Mesenchymal stem cell (in vitro differentiated cells and primary cell): ENCODE measurements around the gene ERBB4.

Source experiments
- DNase-seq: peaks from one replicate; pipeline ENCODE4 v3.0.0-alpha.2; 2013
- H2AFZ ChIP-seq: one replicate; pipeline ENCODE4 v1.6.1; 2013; ENCODE audit warnings: low read depth, mild to moderate bottlenecking, control low read depth, inconsistent platforms, low read length, moderate library complexity
- H2AK5ac ChIP-seq: 2 replicates; pipeline ENCODE4 v1.6.1; 2013; ENCODE audit warnings: low read length, moderate library complexity, mild to moderate bottlenecking, inconsistent platforms; ENCODE audit not compliant: severe bottlenecking
- H2BK120ac ChIP-seq: one replicate; pipeline ENCODE4 v1.6.1; 2013; ENCODE audit warnings: low read depth, mild to moderate bottlenecking, inconsistent platforms, low read length, moderate library complexity
- H2BK12ac ChIP-seq, 2 experiments: one replicate each; pipeline ENCODE4 v1.6.1; 2013; ENCODE audit warnings: inconsistent platforms in 2 of 2, low read length in 2 of 2, mild to moderate bottlenecking in 2 of 2, moderate library complexity in 2 of 2, control low read depth in 1 of 2
- H2BK15ac ChIP-seq: one replicate; pipeline ENCODE4 v1.6.1; 2013; ENCODE audit warnings: mild to moderate bottlenecking, low read depth, inconsistent platforms; ENCODE audit not compliant: poor library complexity, severe bottlenecking
- H2BK5ac ChIP-seq: 2 replicates; pipeline ENCODE4 v1.6.1; 2013; ENCODE audit warnings: low read depth, mild to moderate bottlenecking, low read length, control low read depth, inconsistent platforms; ENCODE audit not compliant: poor library complexity, severe bottlenecking
- H3K14ac ChIP-seq, 2 experiments: one replicate each; pipeline ENCODE4 v1.6.1; 2013; ENCODE audit warnings: inconsistent platforms in 2 of 2, low read length in 2 of 2, control low read depth in 1 of 2, mild to moderate bottlenecking in 1 of 2, moderate library complexity in 1 of 2
- H3K18ac ChIP-seq, 2 experiments: one replicate each; pipeline ENCODE4 v1.6.1; 2013; ENCODE audit warnings: inconsistent platforms in 2 of 2, low read length in 2 of 2, control low read depth in 1 of 2, low read depth in 1 of 2, mild to moderate bottlenecking in 1 of 2
- H3K23ac ChIP-seq, 2 experiments: one replicate each; pipeline ENCODE4 v1.6.1; 2013; ENCODE audit warnings: inconsistent platforms in 2 of 2, low read length in 2 of 2, mild to moderate bottlenecking in 2 of 2, moderate library complexity in 2 of 2, control low read depth in 1 of 2
- H3K27ac ChIP-seq: 2 replicates; pipeline ENCODE4 v1.5.1; 2013; ENCODE audit warnings: mild to moderate bottlenecking, moderate library complexity, low read length, control low read depth, inconsistent platforms; ENCODE audit not compliant: poor library complexity, severe bottlenecking
- H3K27me3 ChIP-seq, 2 experiments: 2 replicates each; pipeline versions ENCODE4 v1.6.1 to v1.7.0; 2013; ENCODE audit warnings: low read length in 2 of 2, mild to moderate bottlenecking in 2 of 2, moderate library complexity in 2 of 2, control low read depth in 1 of 2, inconsistent platforms in 1 of 2; ENCODE audit not compliant: control insufficient read depth in 1 of 2, insufficient read depth in 1 of 2
- H3K36me3 ChIP-seq, 2 experiments: 2 replicates each; pipeline versions ENCODE4 v1.6.1 to v1.7.0; 2013; ENCODE audit warnings: low read length in 2 of 2, control low read depth in 1 of 2, inconsistent platforms in 1 of 2, low read depth in 1 of 2, mild to moderate bottlenecking in 1 of 2; ENCODE audit not compliant: insufficient read depth in 2 of 2, control insufficient read depth in 1 of 2
- H3K4ac ChIP-seq, 2 experiments: one replicate each; pipeline ENCODE4 v1.6.1; 2013; ENCODE audit warnings: inconsistent platforms in 2 of 2, low read length in 2 of 2, mild to moderate bottlenecking in 2 of 2, moderate library complexity in 2 of 2, control low read depth in 1 of 2, low read depth in 1 of 2
- H3K4me1 ChIP-seq: 2 replicates; pipeline ENCODE4 v1.6.1; 2013; ENCODE audit warnings: low read depth, low read length, control low read depth; ENCODE audit not compliant: control insufficient read depth, insufficient read depth
- H3K4me2 ChIP-seq: 2 replicates; pipeline ENCODE4 v1.6.1; 2013; ENCODE audit warnings: low read length, mild to moderate bottlenecking, inconsistent platforms; ENCODE audit not compliant: poor library complexity, severe bottlenecking
- H3K4me3 ChIP-seq, 2 experiments: 2 replicates each; pipeline versions ENCODE4 v1.5.1 to v1.7.0; 2013; ENCODE audit warnings: low read length in 2 of 2, mild to moderate bottlenecking in 2 of 2, control low read depth in 1 of 2, low read depth in 1 of 2; ENCODE audit not compliant: insufficient read depth in 1 of 2
- H3K79me1 ChIP-seq: replicated peaks from 2 replicates; pipeline ENCODE4 v1.6.1; 2013; ENCODE audit warnings: mild to moderate bottlenecking, control low read depth, low read length, inconsistent platforms; ENCODE audit not compliant: poor library complexity, severe bottlenecking
- H3K9ac ChIP-seq: 2 replicates; pipeline ENCODE4 v1.7.0; 2013; ENCODE audit warnings: mild to moderate bottlenecking, low read length, moderate library complexity
- H3K9me3 ChIP-seq: 2 replicates; pipeline ENCODE4 v1.7.0; 2013; ENCODE audit warnings: mild to moderate bottlenecking, low read length; ENCODE audit not compliant: control insufficient read depth
- H4K8ac ChIP-seq: one replicate; pipeline ENCODE4 v1.6.1; 2013; ENCODE audit warnings: inconsistent platforms, mild to moderate bottlenecking, low read length, moderate library complexity
- H4K91ac ChIP-seq: one replicate; pipeline ENCODE4 v1.6.1; 2013; ENCODE audit warnings: mild to moderate bottlenecking, low read length, inconsistent platforms
- WGBS: methylation state at CpG from one replicate; pipeline ENCODE4 v1.1.7; 2013; ENCODE audit warnings: mixed read lengths; 5-methylcytosine and 5-hydroxymethylcytosine counted together

The ERBB4 gene

DNA sequence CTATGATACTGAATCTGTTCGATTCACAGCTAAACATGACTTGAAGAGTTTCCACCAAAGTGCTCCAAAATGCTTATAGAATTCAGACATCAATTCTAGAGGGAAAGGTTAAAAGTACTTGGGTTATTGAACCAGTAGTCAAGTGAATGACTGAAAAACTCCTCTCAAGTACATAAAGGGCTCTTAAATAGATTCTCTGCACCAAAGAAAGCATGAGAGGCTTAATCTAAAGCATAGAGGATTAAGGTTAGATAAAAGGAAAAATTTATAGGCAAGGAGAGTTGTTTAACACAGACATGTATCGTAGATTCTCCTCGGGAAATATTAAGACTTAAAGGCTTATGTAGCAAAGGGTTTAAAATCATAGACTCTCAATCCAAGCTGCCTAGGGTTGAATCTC is 701.4 kb downstream of the ERBB4 start:
- Histone ChIP-seq H4K91ac (no peak overlapping the region), H3K4ac (no peak overlapping the region), H3K4me1 (no peaks in the 10 kb centered on the region), H2AK5ac (no peak overlapping the region), H3K9ac (no peak overlapping the region), H3K79me1 (no peaks in the 10 kb centered on the region), H3K9me3 (no peaks in the 10 kb centered on the region), H2BK15ac (no peak overlapping the region), H4K8ac (no peak overlapping the region), H2BK5ac (no peak overlapping the region), H3K36me3 (no peaks in the 10 kb centered on the region), H3K23ac (no peak overlapping the region), H3K18ac (no peak overlapping the region), H2BK12ac (no peak overlapping the region), H3K4me3 (no peak overlapping the region), H3K27me3 (no peaks in the 10 kb centered on the region), H3K4me2 (no peak overlapping the region), H3K14ac (no peak overlapping the region), H2BK120ac (no peak overlapping the region), H3K27ac (no peak overlapping the region), H2AFZ (no peak overlapping the region)
- WGBS, result no CpG with 5 or more reads among the region's 3 CpGs
- DNase-seq, result no peak

DNA sequence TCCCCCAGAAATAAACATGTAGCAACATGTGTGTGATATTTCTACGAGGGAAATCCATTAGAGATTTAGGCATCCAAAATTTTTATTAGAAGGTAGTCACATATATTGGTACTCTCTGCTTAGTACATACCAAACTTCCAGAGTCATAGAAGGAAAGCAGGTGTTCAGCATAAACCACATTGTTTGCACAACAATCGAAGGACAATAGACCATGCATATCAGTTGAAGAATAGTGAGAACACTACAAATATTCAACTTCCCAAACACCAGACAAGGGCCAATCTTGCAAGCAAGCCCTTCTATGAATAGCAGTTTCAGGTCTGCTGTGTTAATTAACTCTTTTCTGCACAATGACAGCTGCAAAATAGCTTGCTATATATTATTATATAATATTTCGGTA is 702.2 kb downstream of the ERBB4 start:
- Histone ChIP-seq H2BK15ac (no peak overlapping the region), H3K9me3 (no peaks in the 10 kb centered on the region), H2BK5ac (no peak overlapping the region), H3K4ac (no peak overlapping the region), H3K79me1 (no peaks in the 10 kb centered on the region), H4K8ac (no peak overlapping the region), H3K4me3 (no peak overlapping the region), H3K27ac (no peak overlapping the region), H3K4me2 (no peak overlapping the region), H3K23ac (no peak overlapping the region), H2AK5ac (no peak overlapping the region), H2BK120ac (no peak overlapping the region), H3K36me3 (no peaks in the 10 kb centered on the region), H4K91ac (no peak overlapping the region), H3K14ac (no peak overlapping the region), H2BK12ac (no peak overlapping the region), H3K4me1 (peaks cover 1% of the 10 kb centered on the region), H3K9ac (no peak overlapping the region), H3K18ac (no peak overlapping the region), H2AFZ (no peak overlapping the region), H3K27me3 (no peaks in the 10 kb centered on the region)
- no peak for DNase-seq
- 93% methylated on average over 1 of the region's 3 CpGs for WGBS

DNA sequence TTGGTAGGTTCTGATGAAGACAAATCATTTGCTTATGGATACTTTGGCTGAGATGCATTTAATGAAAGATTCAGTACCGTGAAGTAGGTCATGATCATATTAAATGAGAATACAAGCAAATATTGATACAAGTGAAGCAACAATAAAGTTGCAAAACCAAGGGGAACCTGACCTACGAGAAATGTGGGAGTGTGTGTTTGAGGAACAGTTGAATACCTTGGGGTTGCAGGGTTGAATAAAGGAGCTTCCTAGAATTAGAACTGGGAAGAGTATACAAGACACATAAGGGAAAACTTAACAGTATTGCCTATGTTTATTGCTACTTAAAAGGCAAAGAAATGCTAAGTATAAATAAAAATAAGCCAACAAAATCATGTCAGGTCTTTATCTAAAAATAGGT is 702.9 kb downstream of the ERBB4 start:
- Histone ChIP-seq H3K4me1 (peaks cover 1% of the 10 kb centered on the region), H3K36me3 (no peaks in the 10 kb centered on the region), H2BK120ac (no peak overlapping the region), H3K14ac (no peak overlapping the region), H3K4me3 (no peak overlapping the region), H4K91ac (no peak overlapping the region), H3K79me1 (no peaks in the 10 kb centered on the region), H3K27ac (no peak overlapping the region), H2AK5ac (no peak overlapping the region), H2BK12ac (no peak overlapping the region), H3K4me2 (no peak overlapping the region), H2AFZ (no peak overlapping the region), H3K18ac (no peak overlapping the region), H2BK5ac (no peak overlapping the region), H3K9me3 (no peaks in the 10 kb centered on the region), H3K9ac (no peak overlapping the region), H3K23ac (no peak overlapping the region), H2BK15ac (no peak overlapping the region), H3K27me3 (no peaks in the 10 kb centered on the region), H4K8ac (no peak overlapping the region), H3K4ac (no peak overlapping the region)
- no peak for DNase-seq
- WGBS, result 82% methylated on average over 2 of the region's 2 CpGs

DNA sequence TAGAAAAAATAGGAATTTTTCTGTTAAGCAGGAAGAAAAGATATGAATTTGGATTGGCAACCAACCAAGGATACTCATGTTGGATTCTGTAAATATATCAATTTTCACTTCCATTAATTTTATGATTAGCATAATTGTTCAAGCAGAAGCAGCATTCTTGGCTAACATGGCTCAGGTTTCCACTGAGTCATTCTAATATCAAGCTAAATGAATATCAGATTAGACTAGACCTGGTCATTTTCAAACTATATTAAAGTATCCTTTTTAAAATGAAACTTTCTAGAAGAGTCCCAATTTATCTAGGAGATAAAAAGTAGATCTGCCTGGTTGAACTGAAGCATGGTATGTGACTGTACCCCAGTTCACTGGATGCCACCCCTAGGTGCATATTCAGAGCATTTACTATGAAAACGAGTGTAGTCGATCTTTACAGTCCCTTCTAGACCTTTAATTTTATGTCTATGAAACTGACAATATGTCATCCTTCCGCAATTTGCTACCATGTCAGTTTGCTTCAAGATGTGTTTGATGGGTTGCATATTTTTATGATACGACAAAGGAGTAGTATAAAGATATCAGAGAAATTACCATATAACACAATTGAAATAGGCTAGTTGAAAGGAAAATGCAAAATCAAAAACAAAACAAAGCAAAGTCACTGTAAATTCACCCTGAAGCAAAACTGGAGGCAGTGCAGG is 704.9 kb downstream of the ERBB4 start:
- DNase-seq, result no peak
- H2BK5ac ChIP-seq, result no peak overlapping the region
- no CpG with 5 or more reads among the region's 4 CpGs for WGBS
- no peak overlapping the region for H3K18ac ChIP-seq
- no peak overlapping the region for H3K4me3 ChIP-seq
- no peak overlapping the region for H3K23ac ChIP-seq
- no peak overlapping the region for H2BK15ac ChIP-seq
- H3K9me3 ChIP-seq, result no peaks in the 10 kb centered on the region
- H3K4me2 ChIP-seq, result no peak overlapping the region
- H3K14ac ChIP-seq, result no peak overlapping the region
- no peak overlapping the region for H2BK12ac ChIP-seq
- H3K9ac ChIP-seq, result no peak overlapping the region
- no peak overlapping the region for H3K4ac ChIP-seq
- no peak overlapping the region for H4K8ac ChIP-seq
- H2AK5ac ChIP-seq, result no peak overlapping the region
- no peak overlapping the region for H3K27ac ChIP-seq
- no peaks in the 10 kb centered on the region for H3K27me3 ChIP-seq
- H2AFZ ChIP-seq, result no peak overlapping the region
- no peaks in the 10 kb centered on the region for H3K36me3 ChIP-seq
- peaks cover 1% of the 10 kb centered on the region for H3K4me1 ChIP-seq
- H2BK120ac ChIP-seq, result no peak overlapping the region
- H3K79me1 ChIP-seq, result no peaks in the 10 kb centered on the region
- no peak overlapping the region for H4K91ac ChIP-seq
